COR-L47 (cell line): ENCODE results near the gene CRYBA2.

Source experiments
- DNase-seq: peaks from one replicate; lab custom pipeline; 2025; lab: John Stamatoyannopoulos, UW

Gene CRYBA2

DNA sequence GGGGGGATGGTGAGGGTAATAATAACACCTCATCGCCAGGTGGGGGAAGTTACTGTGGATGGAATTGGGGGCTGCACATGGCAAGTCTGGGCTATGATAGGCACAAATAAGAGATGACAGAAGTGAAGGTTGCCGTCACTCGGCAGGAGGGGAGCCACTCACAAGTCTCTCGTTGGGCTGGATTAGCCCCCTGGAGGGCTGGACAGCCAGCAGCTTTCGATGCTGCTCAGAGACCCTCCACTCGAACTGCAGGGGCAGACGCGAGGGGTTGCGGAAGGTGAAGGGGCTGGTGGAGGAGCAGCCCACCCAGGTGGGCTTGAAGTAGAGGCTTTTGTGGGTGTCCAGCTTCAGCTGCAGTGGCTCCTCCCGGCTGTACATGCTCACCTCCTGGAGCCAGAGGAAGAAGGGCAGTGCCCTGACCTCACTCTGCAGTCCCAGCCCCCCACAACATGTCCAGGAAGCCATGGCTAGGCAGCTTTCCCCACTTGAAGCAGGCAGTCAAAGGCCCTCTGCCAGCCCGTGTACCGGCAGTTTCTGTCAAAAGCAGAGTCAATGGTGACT is 29.9 kb upstream of the CRYBA2 start:
- no peak for DNase-seq

DNA sequence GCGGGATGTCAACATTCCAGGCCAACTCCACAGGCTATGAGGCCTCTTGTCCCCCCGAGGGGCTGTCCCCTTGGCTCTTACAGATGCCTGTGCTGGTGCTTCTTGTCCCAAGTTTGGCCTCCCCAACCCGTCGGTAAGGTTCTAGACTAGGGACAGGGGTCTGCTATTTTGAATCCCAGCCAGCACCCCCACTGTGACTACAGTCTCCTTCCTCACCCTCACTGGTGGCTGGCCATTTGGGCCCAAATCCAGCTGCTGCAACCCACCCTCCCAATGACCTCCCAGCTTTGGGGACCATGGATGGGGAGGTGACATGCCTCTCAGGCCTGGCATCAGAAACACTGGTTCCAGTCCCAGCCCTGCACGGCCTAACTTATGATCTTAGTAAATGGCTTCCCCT is 29.4 kb upstream of the CRYBA2 start:
- DNase-seq = no peak

DNA sequence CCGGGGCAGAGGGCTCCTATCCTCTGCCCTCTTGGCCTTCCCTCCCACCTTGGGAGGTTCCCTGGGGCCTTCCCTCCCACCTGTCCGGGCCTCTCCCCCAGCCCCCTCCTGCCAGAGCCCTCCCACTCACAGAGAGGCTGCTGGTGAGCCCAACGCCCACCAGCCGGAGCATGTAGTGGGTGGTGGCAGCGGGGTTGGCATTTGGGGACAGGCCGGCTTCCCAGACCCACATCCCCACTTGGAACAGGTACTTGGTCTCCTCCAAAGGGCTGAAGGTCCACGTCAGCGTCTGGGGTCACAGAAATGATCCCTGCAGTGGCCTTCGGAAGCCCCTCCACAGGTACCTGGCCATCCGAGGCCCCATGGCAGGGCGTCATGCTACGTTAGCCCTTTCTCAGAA is 28.8 kb upstream of the CRYBA2 start:
- DNase-seq = no peak

DNA sequence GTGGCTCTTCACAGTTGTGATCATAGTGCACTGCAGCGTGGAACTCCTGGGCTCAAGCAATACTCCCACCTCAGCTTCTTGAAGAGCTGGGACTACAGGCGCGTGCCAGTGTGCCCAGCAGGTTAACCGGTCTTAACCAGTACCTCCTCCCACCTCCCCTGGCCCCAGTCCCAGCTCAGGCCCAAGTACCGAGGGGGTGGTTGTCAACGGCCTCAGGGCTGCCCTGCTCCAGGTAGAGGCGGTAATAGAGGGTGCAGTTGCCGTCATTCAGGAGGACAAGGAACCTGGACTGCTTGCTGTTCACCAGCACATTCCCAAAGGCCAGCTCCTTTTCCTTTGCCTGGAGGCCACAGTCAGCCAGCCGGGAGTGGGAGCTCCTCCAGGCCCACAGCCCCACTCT is 28.4 kb upstream of the CRYBA2 start:
- no peak for DNase-seq

DNA sequence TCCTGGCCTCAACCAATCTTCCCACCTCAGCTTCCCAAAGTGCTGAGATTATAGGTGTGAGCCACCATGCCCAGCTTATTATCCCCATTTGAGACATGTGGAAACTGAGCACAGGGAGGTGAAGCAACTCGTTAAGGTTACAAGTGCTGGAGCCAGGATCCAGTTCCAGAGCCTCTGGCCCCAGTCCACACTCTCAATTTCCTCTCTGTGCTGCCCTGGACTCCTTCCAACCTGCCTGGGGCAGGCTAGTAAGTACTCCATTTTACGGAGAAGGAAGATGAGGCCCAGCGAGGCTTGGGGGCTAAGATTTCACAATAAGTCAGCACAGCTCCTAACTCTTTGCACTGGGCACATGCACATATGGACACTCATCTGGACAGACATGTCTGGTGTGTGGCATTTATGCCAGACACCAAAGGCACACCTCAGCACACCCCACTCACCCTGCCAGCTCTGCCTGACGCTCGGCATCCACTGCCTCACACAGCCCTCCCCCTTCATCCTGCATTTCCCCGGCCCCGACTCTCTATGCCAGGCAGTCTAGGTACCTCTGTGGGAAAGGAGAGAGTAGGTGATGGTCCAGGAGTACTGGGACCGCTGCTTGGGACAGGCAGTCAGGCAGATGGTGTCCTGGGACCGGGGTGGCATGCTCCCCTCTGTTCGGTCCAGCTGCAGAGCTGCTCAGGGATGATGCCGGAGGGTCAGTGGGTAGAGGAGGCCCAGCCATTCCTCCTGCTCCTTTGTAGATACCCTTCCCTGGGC is 27.6 kb upstream of the CRYBA2 start:
- no peak for DNase-seq

DNA sequence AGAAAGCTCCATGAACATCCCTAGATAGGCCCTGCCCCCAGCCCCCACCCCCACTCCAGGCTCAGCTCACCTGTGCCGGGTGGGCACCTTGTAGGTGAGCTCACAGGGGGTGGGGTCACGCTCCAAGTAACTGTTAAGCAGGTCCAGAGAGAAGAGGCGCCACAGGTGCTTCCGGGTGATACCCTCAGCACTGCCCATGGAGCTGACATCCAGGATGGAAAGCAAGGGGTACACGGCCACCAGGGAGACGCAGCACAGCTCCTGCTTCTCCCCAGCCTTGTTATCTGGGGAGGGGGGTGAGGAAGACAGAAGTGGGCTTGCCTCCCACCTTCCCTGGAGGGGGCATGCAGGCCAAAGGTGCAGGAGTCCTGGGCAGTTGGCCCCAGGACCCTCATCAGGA is 26.2 kb upstream of the CRYBA2 start:
- DNase-seq = no peak

DNA sequence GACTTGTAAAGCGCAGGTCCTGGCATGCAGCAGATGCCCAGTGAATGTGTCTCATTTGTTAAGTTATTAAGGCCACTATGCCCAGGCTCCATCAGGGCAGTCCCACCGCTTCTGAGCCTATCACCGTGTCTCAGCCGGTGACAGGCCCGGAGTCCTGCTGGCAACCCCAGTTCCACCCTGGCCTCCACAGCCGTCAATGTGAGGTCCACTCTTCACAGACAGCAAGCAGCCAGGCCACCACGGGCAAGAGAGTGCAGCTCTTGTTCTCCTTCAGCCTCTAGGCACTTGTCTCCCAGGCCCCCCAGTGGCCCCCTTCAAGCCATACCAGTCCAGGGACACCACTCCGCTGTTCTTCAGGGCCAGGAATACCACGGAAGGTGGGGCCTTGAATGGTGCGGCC is 25.5 kb upstream of the CRYBA2 start:
- DNase-seq = no peak

DNA sequence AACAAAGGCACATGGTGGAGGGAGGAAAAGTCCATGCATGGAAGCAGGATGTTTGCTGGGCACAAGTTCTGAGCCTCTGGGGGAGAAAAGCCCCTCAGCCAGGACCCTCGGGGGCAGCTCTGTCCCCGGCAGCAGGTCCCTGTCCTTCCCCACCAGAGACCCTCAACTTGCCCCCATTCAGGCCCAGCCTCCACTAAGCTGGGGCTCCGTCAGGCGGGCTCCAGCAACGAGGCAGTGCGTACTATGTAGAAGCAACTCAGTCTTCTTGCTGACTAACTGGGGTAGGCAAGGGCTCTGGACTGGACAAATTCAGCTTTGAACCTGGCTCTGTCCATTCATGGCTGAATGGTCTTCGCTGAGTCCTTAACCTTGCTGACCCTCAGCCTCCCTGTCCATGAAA is 25.1 kb upstream of the CRYBA2 start:
- no peak for DNase-seq

DNA sequence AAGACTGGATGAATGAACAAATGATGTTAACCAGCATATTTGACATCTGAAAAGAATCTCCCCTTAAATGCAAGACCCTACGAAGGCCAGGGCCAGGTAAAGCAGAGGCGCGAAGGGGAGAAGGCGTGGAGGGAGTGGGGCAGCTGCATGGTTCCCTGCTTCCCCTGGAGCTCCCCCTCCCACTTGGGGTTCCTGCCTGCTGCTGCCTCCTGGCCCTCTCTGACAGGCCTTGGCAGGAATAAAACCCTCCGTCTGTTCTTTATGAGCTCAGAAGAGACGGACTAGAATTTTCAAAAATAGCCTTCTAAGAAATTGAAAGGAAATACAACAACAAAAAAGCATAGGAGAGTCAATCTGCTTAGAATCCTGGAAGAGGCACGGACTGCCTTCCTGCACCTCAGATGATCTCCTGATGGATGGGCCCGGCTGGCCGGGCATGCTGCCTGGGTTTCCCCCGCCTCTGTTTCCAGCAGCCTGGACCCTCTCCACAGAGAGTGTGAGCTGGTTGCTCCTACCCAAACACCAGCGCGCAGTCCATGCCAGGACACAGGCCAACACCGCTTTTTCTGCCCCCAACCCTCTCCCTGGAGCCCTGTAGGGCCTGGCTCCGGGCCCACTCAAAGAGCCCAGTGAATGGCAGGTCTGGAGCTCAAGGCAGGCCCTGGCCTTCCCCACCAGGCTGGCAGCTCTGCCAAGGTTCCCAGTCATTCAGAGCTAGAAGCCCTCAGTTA is 24.1 kb upstream of the CRYBA2 start:
- no peak for DNase-seq

DNA sequence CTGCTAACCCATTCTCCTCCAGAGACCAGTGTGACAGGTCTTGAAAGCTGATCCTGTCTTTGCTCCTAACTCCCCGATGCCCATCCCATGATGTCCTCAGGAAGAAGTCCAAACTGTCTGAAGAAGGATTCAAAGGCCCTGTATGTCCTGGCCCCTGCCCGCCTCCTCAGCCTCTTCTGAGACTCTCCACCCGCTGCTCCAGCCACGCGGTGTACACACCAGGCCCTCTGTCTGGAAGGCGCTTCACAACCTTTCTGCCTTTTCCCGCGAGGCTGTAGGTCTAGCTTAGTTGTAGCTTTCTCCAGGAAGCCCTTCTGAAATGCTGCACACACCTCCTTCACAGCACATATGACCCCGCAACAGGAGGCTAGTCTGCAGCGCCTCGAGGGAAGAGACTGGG is 23.5 kb upstream of the CRYBA2 start:
- DNase-seq = no peak

DNA sequence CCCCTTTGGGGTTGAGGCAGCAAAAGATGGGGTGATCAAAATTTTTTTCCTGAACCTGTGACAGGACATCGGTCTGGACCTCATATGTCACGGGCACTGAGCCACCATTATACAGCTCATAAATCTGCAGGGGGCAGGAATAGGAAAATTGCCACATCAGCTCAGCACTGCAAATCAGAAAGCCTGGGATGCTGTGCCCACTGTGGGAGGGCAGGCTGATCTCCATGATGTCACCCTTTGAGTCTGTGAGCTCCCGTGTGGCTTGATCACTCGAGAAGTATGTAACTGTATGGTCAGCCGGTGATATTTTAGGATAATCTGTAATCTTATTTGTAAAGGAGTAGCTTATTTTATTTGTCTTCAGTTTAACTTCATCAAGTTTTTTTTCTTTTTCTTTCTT is 17.7 kb upstream of the CRYBA2 start:
- DNase-seq = no peak

DNA sequence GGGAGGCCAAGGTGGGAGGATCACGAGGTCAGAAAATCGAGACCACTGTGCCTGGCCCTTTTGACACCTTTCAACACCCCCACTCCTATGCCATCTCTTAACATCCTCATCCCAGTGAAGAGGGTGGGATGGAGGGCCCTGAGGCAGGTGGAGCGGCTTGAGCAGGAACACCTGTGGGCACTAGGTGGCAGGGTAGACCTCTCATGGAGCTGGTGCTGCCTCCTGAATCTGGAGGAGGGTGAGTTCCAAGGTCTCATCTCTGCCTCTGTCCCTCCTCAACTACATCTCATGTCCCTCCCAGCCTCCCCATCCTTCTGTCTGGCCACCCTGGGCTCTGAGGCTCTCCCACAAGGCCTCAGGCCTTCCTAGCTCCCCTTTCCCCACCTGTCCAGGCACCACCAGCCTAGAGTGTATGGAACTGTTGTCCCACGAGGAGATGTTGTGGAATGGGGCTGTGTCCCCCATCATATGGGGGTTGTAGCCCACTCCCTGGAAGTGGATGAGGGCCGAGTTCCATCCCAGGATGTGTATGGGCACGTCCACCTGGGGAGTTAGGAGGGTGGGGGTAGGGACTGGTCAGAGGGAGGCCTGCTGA is 17.0 kb upstream of the CRYBA2 start:
- DNase-seq = peak; percentile 68

DNA sequence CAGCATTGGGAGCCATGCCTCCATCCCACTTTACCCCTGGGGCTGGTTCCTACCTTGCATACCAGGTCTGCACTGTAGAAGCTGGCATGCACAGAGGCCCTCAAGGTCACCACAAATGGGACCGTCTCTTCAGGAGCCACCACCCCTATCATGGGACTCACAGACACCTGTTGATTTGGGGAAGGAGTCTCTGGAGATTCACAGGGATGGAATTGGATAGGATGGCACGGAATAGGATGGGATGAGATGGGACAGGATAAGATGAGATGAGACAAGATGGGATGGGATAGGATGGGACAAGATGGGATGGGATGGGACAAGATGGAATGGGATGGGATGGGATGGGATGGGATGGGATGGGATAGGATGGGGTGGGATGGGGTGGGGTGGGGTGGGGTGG is 16.1 kb upstream of the CRYBA2 start:
- DNase-seq = no peak

DNA sequence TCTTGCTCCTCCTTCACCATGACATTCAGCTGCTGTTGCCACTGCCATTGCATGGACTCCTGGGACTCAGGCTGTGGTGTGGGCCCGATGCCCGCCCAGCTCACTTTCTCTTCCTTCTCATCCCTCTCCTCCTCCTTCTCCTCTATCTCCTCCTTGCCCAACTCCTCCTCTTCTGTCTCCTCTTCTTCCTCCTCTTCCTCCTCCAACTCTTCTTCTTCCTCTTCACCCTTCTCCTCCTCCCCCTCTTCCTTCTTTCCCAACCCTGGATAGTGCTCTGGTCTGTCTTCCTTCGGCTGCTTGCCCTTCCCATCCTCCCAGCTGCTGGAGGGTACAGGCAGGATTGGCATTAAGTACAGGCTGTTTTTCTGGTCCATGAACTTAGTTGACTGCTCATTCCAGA is 10.8 kb upstream of the CRYBA2 start:
- DNase-seq = no peak

DNA sequence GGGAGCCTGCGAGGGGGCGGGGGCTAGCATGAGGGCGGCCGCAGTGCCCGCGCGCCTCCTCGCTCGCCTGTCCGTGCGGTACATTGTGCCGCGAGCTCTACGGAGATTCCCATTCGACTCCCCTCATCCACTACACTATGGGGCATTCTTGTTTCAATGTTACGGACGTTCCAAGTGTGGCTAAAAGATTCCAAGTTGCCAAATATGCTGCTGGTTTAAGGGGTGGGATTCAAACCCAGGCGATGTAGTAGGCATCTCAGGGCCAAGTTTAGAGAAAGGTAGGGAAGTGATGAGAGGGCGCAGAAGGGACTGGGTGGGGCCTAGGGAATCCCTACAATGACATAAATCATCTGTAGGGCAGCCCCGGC is 10.0 kb upstream of the CRYBA2 start:
- DNase-seq = no peak

DNA sequence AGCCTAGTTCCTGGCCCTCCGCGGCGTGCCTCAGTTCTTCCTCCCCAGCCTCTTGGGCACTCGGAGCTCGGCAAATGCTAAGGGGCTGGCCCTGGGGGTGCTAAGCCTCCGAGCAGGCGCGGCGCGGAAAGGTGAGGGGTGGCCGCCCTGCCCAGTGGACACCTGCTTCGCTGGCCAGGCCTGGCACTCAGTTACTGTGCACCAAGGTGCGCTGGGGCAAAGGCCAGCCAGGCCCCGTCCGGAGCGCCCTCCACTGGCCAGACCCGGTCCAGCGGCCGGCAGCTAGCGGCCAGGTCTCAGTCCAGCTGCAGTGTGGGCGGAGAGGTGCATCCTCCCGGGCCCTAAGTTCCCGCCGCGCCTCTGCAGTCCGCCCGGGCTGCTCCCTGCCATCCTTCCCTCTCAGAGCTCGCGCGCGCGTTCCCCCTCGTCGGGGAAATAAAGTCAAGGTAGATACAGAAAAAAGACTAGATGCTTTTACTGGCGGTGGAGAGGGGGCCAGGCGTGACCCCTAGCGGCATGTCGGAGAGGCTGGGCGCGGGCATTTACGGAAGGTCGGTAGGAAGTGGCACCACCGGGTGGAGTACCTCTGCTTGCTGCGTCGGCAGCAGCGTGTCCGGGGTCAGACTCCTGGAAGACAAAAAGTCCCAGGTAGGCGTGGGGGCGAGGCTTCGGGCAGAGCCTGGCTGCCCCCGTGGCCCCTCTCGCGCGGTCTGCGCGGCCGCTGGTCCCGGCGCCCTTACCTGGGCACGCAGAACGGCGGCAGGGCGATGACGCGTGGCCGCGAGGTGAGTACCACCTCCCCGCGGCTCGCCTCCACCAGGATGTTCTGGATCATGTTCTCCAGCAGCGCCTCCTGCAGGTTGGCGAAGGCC is 9.4 kb upstream of the CRYBA2 start:
- DNase-seq = peak; percentile 64

DNA sequence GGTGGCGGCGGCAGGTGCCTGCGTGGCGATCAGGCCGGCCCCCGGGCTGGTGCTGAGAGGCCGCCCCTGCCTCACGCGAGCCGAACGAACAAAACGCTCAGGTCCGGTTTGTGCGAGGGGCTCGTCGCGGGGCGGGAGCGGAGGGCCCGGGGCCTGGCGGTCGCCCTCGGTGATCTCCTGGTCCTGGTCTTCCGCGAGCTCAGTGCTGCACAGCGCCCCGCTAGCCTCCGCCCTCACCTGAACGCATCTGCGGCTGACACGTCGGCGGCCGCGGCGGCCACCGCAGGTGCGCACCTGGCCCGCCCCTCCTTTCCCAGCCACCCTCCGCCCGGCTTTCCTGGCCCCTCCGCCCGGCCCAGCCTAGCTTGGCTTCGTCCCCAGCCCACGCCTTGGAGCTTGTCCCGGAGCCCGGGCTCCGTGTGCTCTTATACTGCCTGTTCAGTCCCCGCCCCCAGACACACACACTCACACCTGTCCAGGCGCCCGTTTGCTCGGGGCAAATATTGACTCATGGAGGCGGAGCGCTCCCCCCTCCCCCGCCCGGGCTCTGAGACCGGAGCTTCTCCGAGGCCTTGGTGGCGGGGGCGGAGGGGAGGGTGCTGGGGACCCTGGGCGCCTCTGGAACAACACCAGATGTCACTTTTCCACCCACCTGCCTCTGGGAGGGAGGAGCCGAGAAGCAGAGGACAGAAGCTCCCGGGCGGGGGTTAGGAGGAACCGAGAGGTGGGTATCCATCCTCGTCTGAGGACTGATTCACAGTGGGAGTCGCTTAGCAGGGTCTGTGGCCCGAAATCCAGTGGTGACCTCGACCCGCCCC is 8.6 kb upstream of the CRYBA2 start:
- DNase-seq = peak; percentile 99

DNA sequence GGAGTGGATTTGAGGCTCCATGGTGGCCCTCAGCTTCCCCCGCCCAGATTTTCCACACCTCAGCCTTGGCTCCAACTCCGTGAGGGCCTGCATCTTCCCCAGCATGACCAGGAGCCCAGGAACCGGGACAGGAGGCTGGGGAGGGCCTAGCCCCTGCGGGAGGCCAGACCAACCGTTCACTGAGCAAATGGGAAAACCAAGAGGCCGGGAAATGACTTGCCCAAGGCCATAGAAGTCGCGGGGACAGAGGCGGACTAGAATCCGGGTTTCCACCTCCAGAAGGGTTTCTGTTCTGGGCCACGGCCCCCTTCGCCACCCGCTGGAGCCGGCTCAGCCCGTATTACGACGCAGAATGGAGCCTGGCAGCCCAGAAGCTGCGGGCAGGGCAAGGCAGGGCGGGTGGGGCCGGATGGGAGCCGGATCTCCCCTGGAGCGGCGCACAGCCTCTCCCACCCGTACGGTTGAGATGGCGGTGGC is 7.9 kb upstream of the CRYBA2 start:
- no peak for DNase-seq

DNA sequence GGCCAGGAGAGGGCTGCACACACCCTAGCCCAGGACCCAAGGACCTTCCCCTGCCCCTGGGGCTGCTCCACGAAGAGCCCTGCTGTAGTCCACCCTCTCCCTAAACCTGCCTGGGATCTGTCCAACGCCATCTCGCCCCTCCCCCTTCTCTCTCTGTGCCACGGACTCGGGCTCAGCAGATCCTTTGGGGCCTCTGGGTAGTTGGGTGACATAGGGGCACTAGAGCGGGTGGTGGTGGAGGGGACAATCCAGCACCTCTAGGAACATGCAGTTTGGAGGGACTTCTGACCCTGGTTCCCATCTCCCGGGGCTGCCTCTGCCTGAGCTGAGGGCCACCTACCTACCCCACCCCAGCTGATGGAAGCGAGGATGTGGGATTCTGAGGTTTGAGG is 7.3 kb upstream of the CRYBA2 start:
- DNase-seq = no peak

DNA sequence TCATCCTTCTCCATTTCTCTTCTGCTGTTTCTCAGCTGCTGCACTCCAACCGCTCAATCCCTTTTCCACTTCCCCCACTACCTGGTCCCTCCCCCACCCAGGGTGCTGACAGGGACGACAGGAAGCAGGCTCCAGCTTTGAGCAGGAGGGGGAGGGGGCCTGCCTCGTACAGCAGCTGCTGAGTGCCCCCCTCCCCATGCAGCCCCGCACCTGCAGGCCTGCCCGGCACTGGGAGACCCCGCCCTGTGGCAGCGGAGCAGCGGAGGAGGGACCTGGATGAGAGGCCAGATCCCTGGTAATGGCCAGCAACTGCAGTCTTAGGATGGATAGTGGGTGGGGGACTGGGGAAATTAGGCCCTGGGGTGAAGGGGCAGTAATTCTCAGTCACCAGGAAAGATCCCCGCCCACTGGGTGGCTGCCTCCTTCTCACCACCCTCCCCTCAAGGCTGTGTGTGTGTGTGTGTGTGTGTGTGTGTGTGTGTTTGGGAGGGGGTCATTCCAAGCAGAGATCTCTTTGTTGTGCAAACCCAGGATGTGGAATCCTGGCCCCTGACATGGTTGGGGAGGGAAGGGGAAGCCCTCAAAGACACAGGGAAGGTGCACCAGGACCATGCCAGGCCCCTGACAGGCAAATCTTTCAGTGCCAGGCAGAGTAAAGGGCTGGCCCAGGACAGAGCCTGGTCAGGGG is 6.8 kb upstream of the CRYBA2 start:
- peak; percentile 96 for DNase-seq
